ENCODE results near the gene SLC40A1.

SLC40A1 gene

GRCh38 chr2:189601043-189601442, 20.5 kb upstream of the SLC40A1 start:
- H3K4me3 ChIP-seq (ENCODE audit: low read length), result no peak overlapping the region
- DNase-seq (ENCODE audit: low read depth), result no peak
- no peak for TF ChIP-seq CTCF (conservative IDR thresholded peaks at IDR 0.05; ENCODE audit: low read depth, low read length)

DNA sequence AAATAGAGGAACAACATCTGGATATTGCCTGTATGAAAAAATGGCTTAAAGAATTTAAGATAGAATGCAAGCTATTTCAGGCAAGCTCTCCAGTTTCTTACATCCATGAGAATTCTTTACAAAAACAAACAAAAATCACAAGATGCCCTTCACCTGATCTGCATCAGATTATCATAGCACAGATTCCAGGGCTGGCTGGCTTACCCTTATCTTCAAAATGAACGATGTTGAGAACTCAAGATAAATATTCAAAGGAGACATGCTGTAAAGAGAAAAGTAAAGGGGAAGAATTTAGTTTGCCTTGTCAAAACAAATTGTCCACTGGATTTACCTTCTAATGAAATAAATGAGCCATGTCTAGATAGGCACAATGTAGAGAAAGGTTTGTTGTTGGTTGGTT, 18.7 kb upstream of the SLC40A1 start:
- TF ChIP-seq CTCF (conservative IDR thresholded peaks at IDR 0.05; ENCODE audit: low read depth, low read length), result no peak
- DNase-seq (ENCODE audit: low read depth), result peak; percentile 63
- no peak overlapping the region for H3K4me3 ChIP-seq (ENCODE audit: low read length)

DNA sequence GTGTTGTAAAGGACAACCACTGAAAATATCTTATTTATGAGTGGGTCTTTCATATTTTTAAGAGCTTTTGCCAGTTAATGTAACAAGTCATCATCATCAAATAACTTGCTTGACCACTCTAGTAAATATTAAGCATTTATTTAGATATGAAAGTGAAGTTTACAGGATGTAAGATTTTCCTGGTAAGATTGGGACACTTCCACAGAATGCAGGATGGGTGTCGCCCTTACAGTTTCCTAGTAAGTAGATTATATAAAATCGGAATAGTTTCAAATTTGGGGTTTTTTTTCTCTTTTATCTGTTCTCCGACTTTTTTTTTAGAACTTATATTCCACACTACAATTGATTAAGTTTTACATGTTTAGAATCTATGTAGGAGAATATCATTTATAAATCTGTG, 14.8 kb upstream of the SLC40A1 start:
- DNase-seq (ENCODE audit: low read depth), result no peak
- no peak for TF ChIP-seq CTCF (conservative IDR thresholded peaks at IDR 0.05; ENCODE audit: low read depth, low read length)
- no peak overlapping the region for H3K4me3 ChIP-seq (ENCODE audit: low read length)

DNA sequence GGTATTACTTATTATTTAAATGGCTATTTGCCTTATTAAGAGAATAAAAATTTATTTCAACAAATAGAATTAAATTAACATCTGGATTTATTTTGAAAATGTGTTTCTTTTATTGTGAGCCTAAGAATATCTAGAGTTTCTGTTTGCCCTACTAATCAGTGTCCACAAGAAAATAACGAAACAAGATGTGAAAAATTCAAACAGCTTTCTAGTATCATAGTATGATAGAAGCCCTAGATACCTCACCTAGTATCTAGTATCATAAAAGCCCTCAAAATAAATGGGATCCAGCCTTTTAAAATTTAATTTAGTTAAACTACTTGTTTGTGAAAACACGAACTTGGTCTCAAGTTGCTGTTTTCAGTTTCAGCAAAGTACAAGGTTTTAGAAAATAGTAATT, 13.7 kb upstream of the SLC40A1 start:
- no peak for TF ChIP-seq CTCF (conservative IDR thresholded peaks at IDR 0.05; ENCODE audit: low read depth, low read length)
- no peak overlapping the region for H3K4me3 ChIP-seq (ENCODE audit: low read length)
- DNase-seq (ENCODE audit: low read depth), result no peak

DNA sequence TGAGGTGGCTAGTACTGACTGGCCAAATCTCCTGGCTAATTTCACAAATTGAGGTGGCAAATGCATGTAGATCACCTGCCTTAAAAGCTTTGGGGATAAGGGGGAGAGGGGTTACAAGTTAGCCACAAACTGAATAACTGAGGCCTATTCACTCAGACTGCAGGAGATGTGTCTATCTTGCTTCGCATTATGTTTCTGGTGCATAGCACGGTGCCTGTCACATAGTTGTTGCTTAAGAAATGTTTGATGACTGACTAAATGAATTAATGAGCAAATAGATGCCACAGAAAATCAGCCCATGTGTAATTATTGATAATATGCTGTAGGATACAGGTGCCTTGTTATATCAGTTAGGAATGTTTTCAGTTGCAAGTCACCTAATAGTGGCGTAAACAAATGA, 12.5 kb upstream of the SLC40A1 start:
- DNase-seq (ENCODE audit: low read depth), result no peak
- no peak overlapping the region for H3K4me3 ChIP-seq (ENCODE audit: low read length)
- TF ChIP-seq CTCF (conservative IDR thresholded peaks at IDR 0.05; ENCODE audit: low read depth, low read length), result no peak

GRCh38 chr2:189592353-189592984, 11.9 kb upstream of the SLC40A1 start:
- H3K4me3 ChIP-seq (ENCODE audit: low read length), result no peak overlapping the region
- TF ChIP-seq CTCF (conservative IDR thresholded peaks at IDR 0.05; ENCODE audit: low read depth, low read length), result peak; percentile 5
- DNase-seq (ENCODE audit: low read depth), result no peak

- H3K4me3 ChIP-seq (ENCODE audit: low read length), result no peak overlapping the region
- no peak for TF ChIP-seq CTCF (conservative IDR thresholded peaks at IDR 0.05; ENCODE audit: low read depth, low read length)
- DNase-seq (ENCODE audit: low read depth), result no peak
Observed at GRCh38 chr2:189587780-189588179, 7.2 kb upstream of the SLC40A1 start.

All from retinal pigment epithelial cell (primary cell).